OCI-LY1 (cell line): ENCODE results near the gene HGD.

ENCODE experiments used
- CTCF ChIP-seq: fragments of 200-600 bp; sonication (generic), shearing (Covaris generic); IDR thresholded peaks from 2 replicates; pipeline ENCODE4 v1.5.1; 2017; ENCODE audit warnings: mild to moderate bottlenecking, antibody characterized with exemption, low read length, moderate library complexity, mixed read lengths
- EZH2 ChIP-seq: fragments of 200-600 bp; sonication (generic), shearing (Covaris generic); IDR thresholded peaks from 2 replicates; pipeline ENCODE4 v1.8.0; 2017; ENCODE audit warnings: borderline replicate concordance, mixed run types, mild to moderate bottlenecking, antibody characterized with exemption, low read length, moderate library complexity, mixed read lengths

GRCh38 chr3:120705884-120706582 lies 24.0 kb upstream of the HGD start:
- no peak for TF ChIP-seq CTCF
- no peak for TF ChIP-seq EZH2
